Trophoblast cell (in vitro differentiated cells and primary cell): ENCODE results near the gene SPAAR.
"Not testable (repeated sequence)": the region's sequence is repeated elsewhere in the genome, so short reads cannot be mapped to it uniquely, and the experiment has no call there.

Source experiments
- DNase-seq, 2 donors: peaks; one replicate each; pipeline ENCODE4 v3.0.0-alpha.2; 2016
- H2AFZ ChIP-seq: 2 replicates; pipeline ENCODE4 v1.6.1; 2013; ENCODE audit warnings: low read length, moderate library complexity, mild to moderate bottlenecking; ENCODE audit not compliant: insufficient read depth, poor library complexity
- H2AK5ac ChIP-seq: 2 replicates; pipeline ENCODE4 v1.6.1; 2013; ENCODE audit warnings: mild to moderate bottlenecking, low read length
- H2BK120ac ChIP-seq: 2 replicates; pipeline ENCODE4 v1.6.1; 2013; ENCODE audit warnings: low read length, mild to moderate bottlenecking, moderate library complexity; ENCODE audit not compliant: insufficient read depth, poor library complexity
- H2BK12ac ChIP-seq: 2 replicates; pipeline ENCODE4 v1.6.1; 2013; ENCODE audit warnings: mild to moderate bottlenecking, low read length, moderate library complexity
- H2BK5ac ChIP-seq: 2 replicates; pipeline ENCODE4 v1.6.1; 2013; ENCODE audit warnings: low read length, low read depth, moderate library complexity, mild to moderate bottlenecking; ENCODE audit not compliant: poor library complexity
- H3K14ac ChIP-seq: 2 replicates; pipeline ENCODE4 v1.6.1; 2013; ENCODE audit warnings: mild to moderate bottlenecking, low read length
- H3K18ac ChIP-seq: 2 replicates; pipeline ENCODE4 v1.6.1; 2013; ENCODE audit warnings: mild to moderate bottlenecking, low read length
- H3K23ac ChIP-seq: 2 replicates; pipeline ENCODE4 v1.6.1; 2013; ENCODE audit warnings: low read length
- H3K27ac ChIP-seq: 2 replicates; pipeline ENCODE4 v1.5.1; 2013; ENCODE audit warnings: low read depth, mild to moderate bottlenecking, inconsistent platforms, low read length, moderate library complexity
- H3K27me3 ChIP-seq: 2 replicates; pipeline ENCODE4 v1.6.1; 2013; ENCODE audit warnings: inconsistent platforms, mild to moderate bottlenecking, low read length, moderate library complexity; ENCODE audit not compliant: insufficient read depth
- H3K36me3 ChIP-seq, 2 experiments: 1 replicate in 1 of 2; 2 replicates in 1 of 2; pipeline ENCODE4 v1.6.1; 2013; ENCODE audit warnings: low read length in 2 of 2, mild to moderate bottlenecking in 2 of 2, moderate library complexity in 1 of 2; ENCODE audit not compliant: insufficient read depth in 2 of 2, control insufficient read depth in 1 of 2
- H3K4ac ChIP-seq: 2 replicates; pipeline ENCODE4 v1.6.1; 2013; ENCODE audit warnings: low read depth, mild to moderate bottlenecking, low read length, moderate library complexity
- H3K4me1 ChIP-seq, 2 experiments: 1 replicate in 1 of 2; 2 replicates in 1 of 2; pipeline ENCODE4 v1.6.1; 2013; ENCODE audit warnings: low read length in 2 of 2, mild to moderate bottlenecking in 2 of 2, moderate library complexity in 1 of 2; ENCODE audit not compliant: insufficient read depth in 2 of 2, control insufficient read depth in 1 of 2
- H3K4me2 ChIP-seq: 2 replicates; pipeline ENCODE4 v1.6.1; 2013; ENCODE audit warnings: inconsistent platforms, mild to moderate bottlenecking, low read length, moderate library complexity
- H3K4me3 ChIP-seq: 2 replicates; pipeline ENCODE4 v1.5.1; 2013; ENCODE audit warnings: mild to moderate bottlenecking, low read depth, low read length, inconsistent platforms
- H3K79me1 ChIP-seq: one replicate; pipeline ENCODE4 v1.6.1; 2013; ENCODE audit warnings: low read length
- H3K79me2 ChIP-seq: 2 replicates; pipeline ENCODE4 v1.6.1; 2013; ENCODE audit warnings: low read length, mild to moderate bottlenecking; ENCODE audit not compliant: control insufficient read depth, insufficient read depth, poor library complexity
- H3K9ac ChIP-seq: 2 replicates; pipeline ENCODE4 v1.6.1; 2013; ENCODE audit warnings: mild to moderate bottlenecking, low read length
- H3K9me3 ChIP-seq: 2 replicates; pipeline ENCODE4 v1.6.1; 2013; ENCODE audit warnings: low read depth, mild to moderate bottlenecking, control low read depth, inconsistent platforms, low read length; ENCODE audit not compliant: insufficient read depth
- H4K12ac ChIP-seq: 2 replicates; pipeline ENCODE4 v1.6.1; 2013; ENCODE audit warnings: low read depth, mild to moderate bottlenecking, low read length, moderate library complexity
- H4K8ac ChIP-seq: 2 replicates; pipeline ENCODE4 v1.6.1; 2013; ENCODE audit warnings: low read depth, mild to moderate bottlenecking, low read length, moderate library complexity
- H4K91ac ChIP-seq: one replicate; pipeline ENCODE4 v1.6.1; 2013; ENCODE audit warnings: low read depth, mild to moderate bottlenecking, low read length, moderate library complexity
- WGBS: extraction: QIAGEN DNeasy Blood & Tissue Kit; methylation state at CpG from one replicate; pipeline ENCODE4 v1.1.7; 2013; ENCODE audit warnings: missing lambda C conversion rate; ENCODE audit not compliant: insufficient read length, insufficient coverage; ENCODE audit errors: extremely low coverage; 5-methylcytosine and 5-hydroxymethylcytosine counted together

Gene SPAAR

DNA sequence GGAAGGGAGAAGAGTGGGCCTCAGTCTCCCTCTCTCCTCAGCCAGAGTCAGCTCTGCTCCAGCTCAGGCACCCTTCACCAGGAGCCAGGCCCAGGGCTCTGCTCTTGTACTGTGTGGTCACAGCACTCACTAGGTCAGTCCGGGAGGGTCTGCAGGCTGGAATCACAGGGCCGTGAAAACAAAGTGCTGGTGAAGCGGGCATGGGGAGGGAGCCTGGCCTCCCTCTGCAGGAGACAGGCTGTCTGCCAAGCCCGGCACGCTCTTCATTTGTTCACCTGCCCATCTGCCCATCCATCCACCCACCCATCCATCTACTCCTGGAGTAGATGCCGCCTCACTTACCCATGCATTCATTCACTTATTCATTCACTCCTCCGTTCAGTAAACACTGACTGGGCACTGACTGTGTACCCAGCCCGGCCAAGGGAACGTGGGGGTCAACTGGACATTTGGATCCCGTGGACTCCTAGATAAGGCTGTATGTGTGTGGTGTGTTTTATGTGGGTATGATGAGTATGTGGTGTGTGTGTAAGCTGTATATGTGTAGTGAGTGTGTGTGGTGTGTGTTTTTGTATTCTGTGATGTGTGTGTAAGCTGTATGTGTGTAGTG lies 3.6 kb downstream of the SPAAR start:
- Histone ChIP-seq H3K9me3 (peaks cover 2% of the 10 kb centered on the region), H3K79me1 (peaks cover 16% of the 10 kb centered on the region), H2AFZ (no peak overlapping the region), H3K79me2 (peaks cover 2% of the 10 kb centered on the region), H2BK12ac (no peak overlapping the region), H3K23ac (no peak overlapping the region), H3K18ac (no peak overlapping the region), H2BK5ac (no peak overlapping the region), H2BK120ac (no peak overlapping the region), H3K27me3 (no peaks in the 10 kb centered on the region), H4K91ac (no peak overlapping the region), H3K9ac (no peak overlapping the region), H3K4me3 (no peak overlapping the region), H3K36me3 (no peaks in the 10 kb centered on the region), H3K4me2 (no peak overlapping the region), H3K14ac (no peak overlapping the region), H3K4ac (no peak overlapping the region), H4K12ac (no peak overlapping the region), H3K4me1 (peaks cover 22 to 30% of the 10 kb centered on the region in 2 experiments), H4K8ac (no peak overlapping the region), H3K27ac (no peak overlapping the region), H2AK5ac (no peak overlapping the region)
- DNase-seq = no peak
- no CpG with 5 or more reads among the region's 10 CpGs for WGBS

DNA sequence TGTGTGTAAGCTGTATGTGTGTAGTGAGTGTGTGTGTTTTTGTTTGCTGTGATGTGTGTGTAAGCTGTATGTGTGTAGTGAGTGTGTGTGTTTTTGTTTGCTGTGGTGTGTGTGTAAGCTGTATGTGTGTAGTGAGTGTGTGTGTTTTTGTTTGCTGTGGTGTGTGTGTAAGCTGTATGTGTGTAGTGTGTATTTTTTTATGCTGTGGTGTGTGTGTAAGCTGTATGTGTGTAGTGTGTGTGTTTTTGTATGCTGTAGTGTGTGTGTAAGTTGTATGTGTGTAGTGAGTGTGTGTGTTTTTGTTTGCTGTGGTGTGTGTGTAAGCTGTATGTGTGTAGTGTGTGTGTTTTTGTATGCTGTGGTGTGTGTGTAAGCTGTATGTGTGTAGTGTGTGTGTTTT lies 4.1 kb downstream of the SPAAR start:
- H2BK120ac ChIP-seq, H3K4me3 ChIP-seq, H3K79me2 ChIP-seq, H4K12ac ChIP-seq, H2AK5ac ChIP-seq, H3K27me3 ChIP-seq, H3K23ac ChIP-seq, H3K9me3 ChIP-seq, H2BK5ac ChIP-seq, H3K27ac ChIP-seq, H3K18ac ChIP-seq, H4K91ac ChIP-seq, H2BK12ac ChIP-seq, H3K9ac ChIP-seq, DNase-seq, H3K4me2 ChIP-seq, H3K14ac ChIP-seq, H2AFZ ChIP-seq, H4K8ac ChIP-seq, H3K36me3 ChIP-seq, H3K4ac ChIP-seq: not testable (repeated sequence)
- H3K79me1 ChIP-seq = peaks cover 11% of the 10 kb centered on the region
- H3K4me1 ChIP-seq = peaks cover 17 to 25% of the 10 kb centered on the region in 2 experiments

DNA sequence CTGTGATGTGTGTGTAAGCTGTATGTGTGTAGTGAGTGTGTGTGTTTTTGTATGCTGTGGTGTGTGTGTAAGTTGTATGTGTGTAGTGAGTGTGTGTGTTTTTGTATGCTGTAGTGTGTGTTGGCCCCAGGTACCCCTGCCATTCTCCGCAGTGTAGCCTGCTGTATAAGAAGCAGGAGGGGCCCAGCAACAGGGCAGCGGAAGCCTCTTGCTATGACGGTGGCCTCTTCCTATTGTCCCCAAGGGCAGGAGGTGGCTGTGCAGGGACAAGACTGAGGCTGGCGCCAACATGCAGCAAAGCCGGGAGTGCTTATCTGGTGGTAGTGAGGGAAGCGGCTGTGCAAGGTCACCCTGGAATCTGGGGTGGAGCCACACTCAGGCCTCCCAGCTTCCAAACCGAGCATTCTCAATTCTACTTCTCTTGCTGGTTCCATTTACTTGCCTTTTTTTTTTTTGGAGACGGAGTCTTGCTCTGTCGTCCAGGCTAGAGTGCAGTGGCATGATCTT lies 5.1 kb downstream of the SPAAR start:
- DNase-seq = peak; percentile 37 to 59
- Histone ChIP-seq H2AK5ac (no peak overlapping the region), H3K14ac (no peak overlapping the region), H3K4me1 (peaks cover 8 to 16% of the 10 kb centered on the region in 2 experiments), H2BK120ac (no peak overlapping the region), H3K4ac (no peak overlapping the region), H3K79me1 (peaks cover 2% of the 10 kb centered on the region), H2AFZ (peak overlapping the region; percentile 30), H3K27ac (no peak overlapping the region), H3K23ac (no peak overlapping the region), H3K27me3 (no peaks in the 10 kb centered on the region), H2BK5ac (no peak overlapping the region), H3K18ac (no peak overlapping the region), H3K4me2 (no peak overlapping the region), H3K9me3 (peaks cover 2% of the 10 kb centered on the region), H3K9ac (no peak overlapping the region), H3K4me3 (peak overlapping the region; percentile 61), H3K79me2 (peaks cover 2% of the 10 kb centered on the region), H3K36me3 (no peaks in the 10 kb centered on the region), H2BK12ac (no peak overlapping the region), H4K12ac (no peak overlapping the region), H4K8ac (no peak overlapping the region), H4K91ac (no peak overlapping the region)
- no CpG with 5 or more reads among the region's 9 CpGs for WGBS

DNA sequence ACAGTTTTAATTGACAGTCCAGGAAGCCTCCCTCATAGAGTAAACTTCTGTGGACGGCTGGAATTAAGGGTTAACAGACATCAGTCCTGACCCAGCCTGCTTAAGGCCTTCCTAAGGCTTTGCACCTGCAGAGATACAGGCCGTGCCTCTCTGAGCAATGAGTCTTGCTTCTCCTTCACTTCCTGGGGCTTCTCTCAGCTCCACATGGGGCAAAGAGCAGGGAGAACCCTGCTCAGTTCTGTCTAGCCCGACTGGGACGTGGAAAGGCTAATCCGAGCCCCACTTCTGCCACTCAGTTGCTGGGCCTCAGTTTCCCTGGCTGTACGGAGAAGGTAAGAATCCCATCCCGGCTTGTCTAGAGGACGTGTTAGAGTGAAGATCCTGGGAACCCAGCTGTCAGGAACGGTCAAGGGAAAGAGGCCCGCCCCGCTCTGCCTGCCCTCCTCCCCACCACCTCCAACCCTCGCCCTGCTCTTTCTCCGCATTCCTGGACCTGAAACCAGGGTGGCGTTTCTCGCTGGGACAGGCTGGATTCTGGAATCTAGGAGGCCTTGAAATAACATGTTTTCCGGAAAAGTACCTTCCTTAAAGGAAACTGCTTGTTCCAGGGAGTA lies 6.5 kb downstream of the SPAAR start:
- H2BK5ac ChIP-seq = no peak overlapping the region
- no CpG with 5 or more reads among the region's 16 CpGs for WGBS
- H3K27me3 ChIP-seq = no peaks in the 10 kb centered on the region
- no peak overlapping the region for H2AK5ac ChIP-seq
- H3K4me2 ChIP-seq = no peak overlapping the region
- no peak overlapping the region for H3K9ac ChIP-seq
- no peak overlapping the region for H3K4me3 ChIP-seq
- no peak overlapping the region for H3K23ac ChIP-seq
- no peak overlapping the region for H3K18ac ChIP-seq
- no peak overlapping the region for H2AFZ ChIP-seq
- no peak overlapping the region for H2BK120ac ChIP-seq
- no peaks in the 10 kb centered on the region for H3K79me1 ChIP-seq
- H3K4me1 ChIP-seq = peaks cover 0 to 6% of the 10 kb centered on the region in 2 experiments
- no peak overlapping the region for H4K8ac ChIP-seq
- peak in 1 of 2 donors; percentile 29 for DNase-seq
- peaks cover 4% of the 10 kb centered on the region for H3K9me3 ChIP-seq
- no peak overlapping the region for H3K4ac ChIP-seq
- no peak overlapping the region for H4K12ac ChIP-seq
- H2BK12ac ChIP-seq = no peak overlapping the region
- no peak overlapping the region for H3K14ac ChIP-seq
- H3K79me2 ChIP-seq = no peaks in the 10 kb centered on the region
- no peak overlapping the region for H4K91ac ChIP-seq
- H3K36me3 ChIP-seq = no peaks in the 10 kb centered on the region
- H3K27ac ChIP-seq = no peak overlapping the region
